ENCODE results near the gene TLCD1. TPM values are rescaled to one million over a fixed set of nuclear protein-coding genes. Genes with fewer than 3 reads are reported as not detected.

Gene TLCD1
- total and polyA plus RNA-seq, 2 of the 8 experiments (the other 6 are each of a cell fraction or from before 2014, with no cell fraction given) = 40.7 to 128 TPM

DNA sequence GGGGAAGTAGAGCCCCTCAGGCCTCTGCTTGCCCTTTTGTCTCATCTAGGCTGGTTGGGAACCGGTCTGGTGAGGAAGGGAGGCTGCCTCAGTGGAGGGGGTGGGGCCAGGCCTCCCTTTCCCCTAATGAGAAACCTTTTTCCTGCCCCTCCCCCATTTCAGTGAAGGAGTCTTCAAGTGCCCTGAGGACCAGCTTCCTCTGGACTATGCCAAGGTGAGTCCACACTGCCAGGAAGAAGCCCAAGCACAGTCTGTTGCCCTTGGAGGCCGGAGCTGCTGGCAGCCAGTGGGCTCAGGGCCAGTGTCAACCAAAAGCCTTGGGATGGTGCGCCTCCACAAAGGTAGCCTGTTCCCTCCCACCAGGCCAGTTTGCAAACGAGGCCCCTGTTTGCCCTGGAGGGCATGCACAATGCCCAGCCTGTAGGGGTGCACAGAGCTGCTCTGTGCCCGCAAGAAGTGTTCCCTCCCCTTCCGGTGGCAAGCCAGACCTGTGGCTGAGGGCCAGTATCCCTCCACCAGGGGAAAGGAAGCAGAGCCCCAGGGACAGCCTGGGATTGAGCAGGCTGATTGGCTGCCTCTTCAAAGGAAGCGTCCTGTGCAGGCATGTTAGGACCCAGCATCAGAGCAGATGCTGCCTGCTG lies 21.1 kb upstream of the TLCD1 start (continued):
- TF ChIP-seq EZH2 (IDR thresholded peaks at IDR 0.05; ENCODE audit: low read depth, low read length, severe bottlenecking) (no peak), CHD1 (IDR thresholded peaks at IDR 0.05; ENCODE audit: low read depth, low read length) (no peak), BACH1 (IDR thresholded peaks at IDR 0.05; ENCODE audit: low read length) (no peak), SP1 (IDR thresholded peaks at IDR 0.05; ENCODE audit: low read depth, low read length) (peak; percentile 76; the same call in 1 of the 2 replicates)
